PFSK-1 (cell line): ENCODE results near the gene PTPRK. TPM values are rescaled to one million over a fixed set of nuclear protein-coding genes. Genes with fewer than 3 reads are reported as not detected.

ENCODE experiments used
- FOXP2 ChIP-seq: optimal IDR thresholded peaks from 2 replicates; pipeline ENCODE3; 2011; ENCODE audit warnings: borderline replicate concordance, control low read depth, inconsistent platforms; ENCODE audit not compliant: insufficient read depth; ENCODE audit errors: extremely low read length, extremely low read depth
- POLR2AphosphoS5 ChIP-seq: IDR thresholded peaks from 2 replicates; pipeline ENCODE4 v1.6.1; 2012; ENCODE audit warnings: low read depth, mild to moderate bottlenecking, control low read depth, low read length, moderate library complexity
- REST ChIP-seq, 2 experiments: IDR thresholded peaks; 2 replicates each; pipeline versions ENCODE4 v1.6.1 to v1.8.0; 2011 to 2012; ENCODE audit warnings: low read depth in 2 of 2, low read length in 2 of 2, control low read depth in 1 of 2, inconsistent platforms in 1 of 2, mild to moderate bottlenecking in 1 of 2, moderate library complexity in 1 of 2; ENCODE audit not compliant: insufficient read depth in 1 of 2
- SIN3A ChIP-seq: IDR thresholded peaks from 2 replicates; pipeline ENCODE4 v1.6.1; 2012; ENCODE audit warnings: mild to moderate bottlenecking, low read length, moderate library complexity, borderline replicate concordance; ENCODE audit not compliant: insufficient read depth
- TAF1 ChIP-seq: IDR thresholded peaks from 2 replicates; pipeline ENCODE4 v1.6.1; 2012; ENCODE audit warnings: low read length, control low read depth, borderline replicate concordance; ENCODE audit not compliant: insufficient read depth
- polyA plus RNA-seq: library from polyadenylated mRNA; unstranded; fragments of >200 nt; gene quantifications from one replicate; pipeline ENCODE4 v1.2.1, GENCODE V29; 2012; ENCODE audit warnings: low read depth, missing spikeins; ENCODE audit not compliant: insufficient read length

Gene PTPRK
- 21.3 TPM for polyA plus RNA-seq

GRCh38 chr6:128520436-128521281 lies at the start of gene PTPRK:
Gene PTPRK (minus strand): TSS chr6:128520599. CDS start chr6:128520358, 241 bp downstream.
- TF ChIP-seq TAF1 (no peak), POLR2AphosphoS5 (peak; percentile 92), SIN3A (no peak; the same call in 1 of the 2 replicates), FOXP2 (peak; percentile 44)

GRCh38 chr6:128567029-128567428 lies 46.6 kb upstream of the PTPRK start:
- TF ChIP-seq TAF1 (no peak), POLR2AphosphoS5 (no peak), SIN3A (no peak), REST (IDR thresholded peaks at IDR 0.05; ENCODE audit: insufficient read depth in 1 of 2, low read depth in 2 of 2, low read length in 2 of 2) (no peak)

GRCh38 chr6:128560966-128561365 lies 40.6 kb upstream of the PTPRK start:
- no peak for TF ChIP-seq POLR2AphosphoS5
- TF ChIP-seq SIN3A = no peak
- no peak for TF ChIP-seq REST (IDR thresholded peaks at IDR 0.05; ENCODE audit: insufficient read depth in 1 of 2, low read depth in 2 of 2, low read length in 2 of 2)
- no peak for TF ChIP-seq FOXP2
- no peak for TF ChIP-seq TAF1

GRCh38 chr6:128558924-128559323 lies 38.5 kb upstream of the PTPRK start:
- TF ChIP-seq TAF1 = no peak

- TF ChIP-seq FOXP2 (no peak), POLR2AphosphoS5 (no peak), TAF1 (no peak), REST (IDR thresholded peaks at IDR 0.05; ENCODE audit: insufficient read depth in 1 of 2, low read depth in 2 of 2, low read length in 2 of 2) (no peak), SIN3A (no peak)
These were observed 37.6 kb upstream of the PTPRK start for GRCh38 chr6:128558021-128558420.

GRCh38 chr6:128557081-128557480 lies 36.7 kb upstream of the PTPRK start:
- TF ChIP-seq TAF1 (no peak), REST (IDR thresholded peaks at IDR 0.05; ENCODE audit: insufficient read depth in 1 of 2, low read depth in 2 of 2, low read length in 2 of 2) (no peak), SIN3A (no peak), POLR2AphosphoS5 (no peak), FOXP2 (no peak)
